ENCODE data around the gene MAN1A2. TPM values are rescaled to one million over a fixed set of nuclear protein-coding genes. Genes with fewer than 3 reads are reported as not detected.
"Not testable (repeated sequence)": the region's sequence is repeated elsewhere in the genome, so short reads cannot be mapped to it uniquely, and the experiment has no call there.

MAN1A2 gene
- total RNA-seq, 6 experiments from 2014 or later = 38.0 to 45.1 (median 40.7) TPM

DNA sequence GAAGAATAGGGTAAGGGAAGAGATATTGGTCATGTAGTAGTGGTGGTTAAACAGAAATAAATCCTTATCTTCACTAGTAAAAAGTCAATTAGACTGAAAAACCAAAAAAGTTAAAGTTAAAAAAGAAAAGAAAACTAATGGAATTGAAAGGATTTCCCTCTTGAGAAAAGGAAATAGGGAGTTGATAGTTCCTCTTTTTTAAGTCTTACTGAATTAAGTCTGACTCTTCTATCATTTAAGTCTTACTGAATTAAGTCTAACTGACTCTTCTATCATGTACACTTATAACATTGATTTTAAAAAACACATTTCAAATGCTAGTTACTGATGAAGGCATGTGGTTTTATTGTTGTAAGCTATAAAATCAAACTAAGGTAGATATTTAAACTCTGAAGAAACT, 189.1 kb downstream of the MAN1A2 start:
- TF ChIP-seq, protein P1, sequence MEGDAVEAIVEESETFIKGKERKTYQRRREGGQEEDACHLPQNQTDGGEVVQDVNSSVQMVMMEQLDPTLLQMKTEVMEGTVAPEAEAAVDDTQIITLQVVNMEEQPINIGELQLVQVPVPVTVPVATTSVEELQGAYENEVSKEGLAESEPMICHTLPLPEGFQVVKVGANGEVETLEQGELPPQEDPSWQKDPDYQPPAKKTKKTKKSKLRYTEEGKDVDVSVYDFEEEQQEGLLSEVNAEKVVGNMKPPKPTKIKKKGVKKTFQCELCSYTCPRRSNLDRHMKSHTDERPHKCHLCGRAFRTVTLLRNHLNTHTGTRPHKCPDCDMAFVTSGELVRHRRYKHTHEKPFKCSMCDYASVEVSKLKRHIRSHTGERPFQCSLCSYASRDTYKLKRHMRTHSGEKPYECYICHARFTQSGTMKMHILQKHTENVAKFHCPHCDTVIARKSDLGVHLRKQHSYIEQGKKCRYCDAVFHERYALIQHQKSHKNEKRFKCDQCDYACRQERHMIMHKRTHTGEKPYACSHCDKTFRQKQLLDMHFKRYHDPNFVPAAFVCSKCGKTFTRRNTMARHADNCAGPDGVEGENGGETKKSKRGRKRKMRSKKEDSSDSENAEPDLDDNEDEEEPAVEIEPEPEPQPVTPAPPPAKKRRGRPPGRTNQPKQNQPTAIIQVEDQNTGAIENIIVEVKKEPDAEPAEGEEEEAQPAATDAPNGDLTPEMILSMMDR (IDR thresholded peaks at IDR 0.05) = no peak
- DNase-seq = no peak

DNA sequence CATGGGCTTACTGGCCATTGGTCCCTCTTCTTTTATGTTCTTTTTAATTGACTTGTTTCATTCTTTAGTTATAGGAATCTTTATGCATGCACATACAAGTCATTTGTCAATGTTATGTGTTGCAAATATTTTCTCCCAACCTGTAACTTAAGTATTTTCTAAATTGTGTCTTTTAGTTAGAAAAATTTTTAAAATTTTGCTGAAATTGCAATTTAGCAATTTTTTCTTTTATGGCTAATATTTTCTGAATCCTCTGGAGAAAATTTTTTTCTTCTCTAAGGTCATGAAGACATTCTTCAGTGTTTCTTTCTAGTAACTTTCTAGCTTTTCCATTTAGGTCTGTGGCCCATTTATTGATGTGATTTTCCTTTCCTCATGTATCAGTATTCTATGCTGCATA, 189.7 kb downstream of the MAN1A2 start:
- H3K36me3 Mint-ChIP-seq (ENCODE audit: low read depth) = no peaks in the 10 kb centered on the region
- H3K4me1 Mint-ChIP-seq (ENCODE audit: low read depth) = no peaks in the 10 kb centered on the region
- TF ChIP-seq, protein P1 (IDR thresholded peaks at IDR 0.05) = no peak
- H3K9me3 Mint-ChIP-seq = peaks cover 6% of the 10 kb centered on the region
- H3K27ac Mint-ChIP-seq = no peak overlapping the region
- DNase-seq = no peak
- H3K4me3 Mint-ChIP-seq = no peak overlapping the region
- peaks cover 12% of the 10 kb centered on the region for H3K27me3 Mint-ChIP-seq (ENCODE audit: insufficient read depth)

More for the DNA sequence above, 189.1 kb downstream of the MAN1A2 start:
- Mint-ChIP-seq H3K4me1 (ENCODE audit: low read depth) (no peaks in the 10 kb centered on the region), H3K36me3 (ENCODE audit: low read depth) (no peaks in the 10 kb centered on the region), H3K27ac (no peak overlapping the region), H3K27me3 (ENCODE audit: insufficient read depth) (peaks cover 7% of the 10 kb centered on the region), H3K4me3 (no peak overlapping the region), H3K9me3 (peaks cover 6% of the 10 kb centered on the region)

DNA sequence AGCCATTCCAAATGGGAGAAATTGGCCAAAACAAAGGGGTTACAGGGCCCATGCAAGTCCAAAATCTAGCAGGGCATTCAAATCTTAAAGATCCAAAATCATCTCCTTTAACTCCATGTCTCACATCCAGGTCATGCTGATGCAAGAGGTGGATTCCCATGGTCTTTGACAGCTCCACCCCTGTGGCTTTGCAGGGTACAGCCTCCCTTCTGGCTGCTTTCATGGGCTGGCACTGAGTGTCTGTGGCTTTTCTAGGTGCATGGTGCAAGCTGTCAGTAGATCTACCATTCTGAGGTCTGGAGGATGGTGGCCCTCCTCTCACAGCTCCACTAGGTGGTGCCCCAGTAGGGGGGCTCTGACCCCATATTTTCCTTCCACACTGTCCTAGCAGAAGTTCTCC, 191.2 kb downstream of the MAN1A2 start:
- DNase-seq; H3K9me3 Mint-ChIP-seq; H3K27ac Mint-ChIP-seq; H3K36me3 Mint-ChIP-seq (ENCODE audit: low read depth); H3K4me3 Mint-ChIP-seq; H3K4me1 Mint-ChIP-seq (ENCODE audit: low read depth): not testable (repeated sequence)
- peaks cover 19% of the 10 kb centered on the region for H3K27me3 Mint-ChIP-seq (ENCODE audit: insufficient read depth)

GRCh38 chr1:117559139-117559538, 191.9 kb downstream of the MAN1A2 start:
- no peak overlapping the region for H3K4me3 Mint-ChIP-seq
- peaks cover 6% of the 10 kb centered on the region for H3K9me3 Mint-ChIP-seq
- TF ChIP-seq, protein P1 (IDR thresholded peaks at IDR 0.05) = no peak
- H3K36me3 Mint-ChIP-seq (ENCODE audit: low read depth) = no peaks in the 10 kb centered on the region
- peaks cover 24% of the 10 kb centered on the region for H3K27me3 Mint-ChIP-seq (ENCODE audit: insufficient read depth)
- no peak overlapping the region for H3K27ac Mint-ChIP-seq
- DNase-seq = no peak
- H3K4me1 Mint-ChIP-seq (ENCODE audit: low read depth) = no peaks in the 10 kb centered on the region

DNA sequence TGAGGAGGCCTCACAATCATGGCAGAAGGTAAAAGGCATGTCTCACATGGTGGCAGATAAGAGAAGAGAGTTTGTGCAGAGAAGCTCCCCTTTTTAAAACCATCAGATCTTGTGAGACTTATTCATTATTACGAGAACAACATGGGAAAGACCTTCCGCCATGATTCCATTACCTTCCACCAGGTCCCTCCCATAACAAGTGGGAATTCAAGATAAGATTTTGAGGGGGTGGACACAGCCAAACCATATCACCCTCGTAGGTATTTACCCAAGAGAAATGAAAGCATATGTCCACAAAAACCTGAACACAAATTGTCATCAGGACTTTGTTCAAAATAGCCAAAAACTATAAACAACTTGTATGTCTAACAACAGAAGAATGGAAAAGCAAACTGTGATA, 192.7 kb downstream of the MAN1A2 start:
- H3K4me1 Mint-ChIP-seq (ENCODE audit: low read depth) = no peaks in the 10 kb centered on the region
- no peak overlapping the region for H3K4me3 Mint-ChIP-seq
- peaks cover 32% of the 10 kb centered on the region for H3K27me3 Mint-ChIP-seq (ENCODE audit: insufficient read depth)
- no peak overlapping the region for H3K27ac Mint-ChIP-seq
- H3K36me3 Mint-ChIP-seq (ENCODE audit: low read depth) = no peaks in the 10 kb centered on the region
- TF ChIP-seq, protein P1 (IDR thresholded peaks at IDR 0.05) = no peak
- no peak for DNase-seq
- peaks cover 6% of the 10 kb centered on the region for H3K9me3 Mint-ChIP-seq

- Mint-ChIP-seq H3K9me3 (peaks cover 6% of the 10 kb centered on the region), H3K27ac (no peak overlapping the region), H3K27me3 (ENCODE audit: insufficient read depth) (peaks cover 32% of the 10 kb centered on the region), H3K4me3 (no peak overlapping the region), H3K4me1 (ENCODE audit: low read depth) (no peaks in the 10 kb centered on the region), H3K36me3 (ENCODE audit: low read depth) (no peaks in the 10 kb centered on the region)
- no peak for DNase-seq
- TF ChIP-seq, protein P1 (IDR thresholded peaks at IDR 0.05) = no peak
Measured at GRCh38 chr1:117561071-117561470, 193.8 kb downstream of the MAN1A2 start.
